Esophagus squamous epithelium (tissue), 4 donors: ENCODE results near the gene PCDHA1.

ENCODE experiments used
- POLR2A ChIP-seq, 4 donors: fragments of 450-650 bp; IDR thresholded peaks; one replicate each; pipeline ENCODE4 v1.6.1; 2017; ENCODE audit warnings: antibody characterized with exemption in 4 of 4, mild to moderate bottlenecking in 4 of 4, moderate library complexity in 3 of 4
- TF ChIP-seq, protein P1 (sequence below), 6 experiments: fragments of 450-650 bp in 4 of 6; fragments of 200-600 bp in 2 of 6; sonication (generic) in 2 of 6; IDR thresholded peaks; one replicate each; pipeline ENCODE4 v1.5.1; 2016 to 2019; ENCODE audit warnings: antibody characterized with exemption in 6 of 6, mild to moderate bottlenecking in 4 of 6, moderate library complexity in 4 of 6

GRCh38 chr5:140835622-140836510 lies 49.9 kb downstream of the PCDHA1 start:
- TF ChIP-seq, protein P1, sequence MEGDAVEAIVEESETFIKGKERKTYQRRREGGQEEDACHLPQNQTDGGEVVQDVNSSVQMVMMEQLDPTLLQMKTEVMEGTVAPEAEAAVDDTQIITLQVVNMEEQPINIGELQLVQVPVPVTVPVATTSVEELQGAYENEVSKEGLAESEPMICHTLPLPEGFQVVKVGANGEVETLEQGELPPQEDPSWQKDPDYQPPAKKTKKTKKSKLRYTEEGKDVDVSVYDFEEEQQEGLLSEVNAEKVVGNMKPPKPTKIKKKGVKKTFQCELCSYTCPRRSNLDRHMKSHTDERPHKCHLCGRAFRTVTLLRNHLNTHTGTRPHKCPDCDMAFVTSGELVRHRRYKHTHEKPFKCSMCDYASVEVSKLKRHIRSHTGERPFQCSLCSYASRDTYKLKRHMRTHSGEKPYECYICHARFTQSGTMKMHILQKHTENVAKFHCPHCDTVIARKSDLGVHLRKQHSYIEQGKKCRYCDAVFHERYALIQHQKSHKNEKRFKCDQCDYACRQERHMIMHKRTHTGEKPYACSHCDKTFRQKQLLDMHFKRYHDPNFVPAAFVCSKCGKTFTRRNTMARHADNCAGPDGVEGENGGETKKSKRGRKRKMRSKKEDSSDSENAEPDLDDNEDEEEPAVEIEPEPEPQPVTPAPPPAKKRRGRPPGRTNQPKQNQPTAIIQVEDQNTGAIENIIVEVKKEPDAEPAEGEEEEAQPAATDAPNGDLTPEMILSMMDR (IDR thresholded peaks at IDR 0.05), result no peak
- no peak for TF ChIP-seq POLR2A (IDR thresholded peaks at IDR 0.05)
